ENCODE data around the gene KCNK1. TPM values are rescaled to one million over a fixed set of nuclear protein-coding genes. Genes with fewer than 3 reads are reported as not detected.
"Not testable (repeated sequence)": the region's sequence is repeated elsewhere in the genome, so short reads cannot be mapped to it uniquely, and the experiment has no call there.

KCNK1 gene
- total and polyA plus RNA-seq, 2 of the 4 experiments (the other 2 are of a cell fraction): 0.90 to 1.6 TPM

DNA sequence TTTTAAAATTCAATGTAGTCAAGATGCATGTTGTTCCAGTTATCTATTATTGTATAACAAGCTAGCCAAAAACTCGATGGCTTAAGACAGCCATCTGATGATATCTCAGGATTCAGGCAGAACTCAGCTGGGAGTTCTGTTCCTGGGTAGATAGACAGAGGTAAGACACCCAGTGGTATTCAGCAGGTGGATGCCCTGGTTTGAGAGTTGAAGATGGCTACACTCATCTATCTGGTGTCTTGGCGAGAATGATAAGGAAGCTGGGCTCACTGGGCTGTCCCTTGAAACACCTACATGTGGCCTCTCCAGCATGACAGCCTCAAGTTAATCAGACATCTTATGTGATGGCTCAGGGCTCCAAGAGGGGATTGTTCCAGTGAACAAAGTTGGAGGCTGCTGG is 3.3 kb upstream of the KCNK1 start:
- Histone ChIP-seq H4K91ac (ENCODE audit: insufficient read depth, low read depth, low read length) (no peak overlapping the region), H2AFZ (replicated peaks; ENCODE audit: low read length, poor library complexity) (no peak overlapping the region), H2BK5ac (ENCODE audit: low read depth, low read length, poor library complexity, severe bottlenecking) (no peak overlapping the region), H4K8ac (ENCODE audit: low read depth in 2 of 2, low read length in 2 of 2) (no peak overlapping the region), H3K36me3 (ENCODE audit: control insufficient read depth, insufficient read depth, low read length) (no peaks in the 10 kb centered on the region), H4K5ac (ENCODE audit: low read depth, low read length) (no peak overlapping the region), H2BK20ac (ENCODE audit: low read depth, low read length) (no peak overlapping the region), H3K4me3 (ENCODE audit: insufficient read depth, low read depth, low read length) (no peak overlapping the region), H2BK15ac (ENCODE audit: low read depth, low read length) (no peak overlapping the region), H3K23ac (ENCODE audit: low read depth, low read length) (no peak overlapping the region), H3K56ac (ENCODE audit: extremely low read depth, insufficient read depth, low read length) (no peak overlapping the region), H3K9me3 (ENCODE audit: control insufficient read depth, insufficient read depth, low read length) (peaks cover 2% of the 10 kb centered on the region; the same call in 1 of the 2 replicates), H3K18ac (ENCODE audit: low read depth, low read length) (no peak overlapping the region), H3K4ac (ENCODE audit: low read depth, low read length) (no peak overlapping the region), H2AK5ac (ENCODE audit: low read depth, low read length) (no peak overlapping the region), H2AK9ac (replicated peaks; ENCODE audit: low read depth, low read length, poor library complexity) (no peak overlapping the region), H2BK120ac (ENCODE audit: low read depth, low read length) (no peak overlapping the region), H3K4me1 (ENCODE audit: control insufficient read depth, insufficient read depth, low read length) (no peaks in the 10 kb centered on the region), H3K79me1 (ENCODE audit: low read depth in 1 of 2, low read length in 2 of 2) (peaks cover 0 to 3% of the 10 kb centered on the region in 2 experiments; a peak in 1 of 4 replicates), H3K9ac (ENCODE audit: low read depth, low read length) (no peak overlapping the region), H3K27me3 (ENCODE audit: control insufficient read depth, insufficient read depth, low read length) (no peaks in the 10 kb centered on the region; the same call in 1 of the 2 replicates), H3K27ac (ENCODE audit: insufficient read depth, low read length) (no peak overlapping the region), H3K4me2 (ENCODE audit: low read depth, low read length) (no peak overlapping the region), H3K9me1 (ENCODE audit: insufficient read depth, low read length) (no peaks in the 10 kb centered on the region), H4K20me1 (ENCODE audit: insufficient read depth, low read length) (no peaks in the 10 kb centered on the region), H3K14ac (replicated peaks; ENCODE audit: low read depth, low read length) (no peak overlapping the region)
- WGBS, 2 experiments (ENCODE audit: extremely low coverage in 2 of 2, insufficient read length in 1 of 2): no CpG with 5 or more reads among the region's 2 CpGs
- in situ Hi-C loops (cut with MboI; ENCODE audit: low sequenced_read_pairs): no loop called here
- ChIA-PET CTCF (no interaction called here), POLR2A (ENCODE audit: unreplicated experiment) (no interaction called here)
- intact Hi-C loops (cut with micrococcal nuclease): no loop called here
- ATAC-seq (ENCODE audit: low read depth) (no peak), DNase-seq (no peak)
- dilution Hi-C loops (cut with HindIII; ENCODE audit: low sequenced_read_pairs, unreplicated experiment): no loop called here
- BruUV-seq (replicated peaks): no TSS peak
- TF ChIP-seq BHLHE40 (IDR thresholded peaks at IDR 0.05; ENCODE audit: low read depth, low read length) (no peak), CHD1 (IDR thresholded peaks at IDR 0.05; ENCODE audit: low read depth, low read length) (no peak), MXI1 (IDR thresholded peaks at IDR 0.05; ENCODE audit: borderline replicate concordance, low read depth, low read length) (no peak), MAZ (IDR thresholded peaks at IDR 0.05; ENCODE audit: borderline replicate concordance, low read depth, low read length) (no peak), NFE2L2 (IDR thresholded peaks at IDR 0.05; ENCODE audit: low read depth, low read length) (no peak), FOS (IDR thresholded peaks at IDR 0.05; ENCODE audit: low read depth, low read length) (no peak), MAFK (IDR thresholded peaks at IDR 0.05; ENCODE audit: low read depth, low read length) (no peak), SMC3 (IDR thresholded peaks at IDR 0.05; ENCODE audit: low read depth, low read length) (no peak), POLR2A (IDR thresholded peaks at IDR 0.05; ENCODE audit: low read depth, low read length) (no peak)

DNA sequence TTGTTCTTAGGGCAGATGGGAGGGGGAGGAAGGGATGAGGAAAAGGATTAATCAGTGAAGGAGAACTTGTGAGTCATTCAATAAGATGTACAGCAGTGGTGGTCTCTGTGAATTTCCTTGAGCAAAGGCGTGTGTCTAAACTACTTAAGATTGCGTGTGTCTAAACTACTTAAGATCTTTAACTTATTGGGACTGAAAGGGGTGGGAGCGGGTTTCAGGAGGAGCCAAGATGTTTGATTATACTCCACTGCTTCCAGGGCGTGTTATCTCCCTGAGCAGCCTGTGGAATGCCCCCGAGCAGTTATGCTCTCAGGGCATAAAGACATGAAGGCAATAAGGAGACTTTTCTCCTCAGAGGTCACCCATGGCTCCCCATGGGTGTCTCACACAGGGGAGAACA is 2.5 kb upstream of the KCNK1 start:
- H2AK9ac ChIP-seq (replicated peaks; ENCODE audit: low read depth, low read length, poor library complexity); intact Hi-C loops (cut with micrococcal nuclease); H2BK20ac ChIP-seq (ENCODE audit: low read depth, low read length); H4K8ac ChIP-seq (ENCODE audit: low read depth in 2 of 2, low read length in 2 of 2); in situ Hi-C loops (cut with MboI; ENCODE audit: low sequenced_read_pairs); H3K9me3 ChIP-seq (ENCODE audit: control insufficient read depth, insufficient read depth, low read length); POLR2A ChIA-PET (ENCODE audit: unreplicated experiment); H2BK15ac ChIP-seq (ENCODE audit: low read depth, low read length); H2AFZ ChIP-seq (replicated peaks; ENCODE audit: low read length, poor library complexity); DNase-seq; H3K14ac ChIP-seq (replicated peaks; ENCODE audit: low read depth, low read length); BruUV-seq (replicated peaks); CTCF ChIA-PET; ATAC-seq (ENCODE audit: low read depth); H3K27me3 ChIP-seq (ENCODE audit: control insufficient read depth, insufficient read depth, low read length); H2AK5ac ChIP-seq (ENCODE audit: low read depth, low read length); H3K23ac ChIP-seq (ENCODE audit: low read depth, low read length); H3K9ac ChIP-seq (ENCODE audit: low read depth, low read length); H3K79me1 ChIP-seq (ENCODE audit: low read depth in 1 of 2, low read length in 2 of 2); H3K4ac ChIP-seq (ENCODE audit: low read depth, low read length); H4K91ac ChIP-seq (ENCODE audit: insufficient read depth, low read depth, low read length); H2BK5ac ChIP-seq (ENCODE audit: low read depth, low read length, poor library complexity, severe bottlenecking); H3K18ac ChIP-seq (ENCODE audit: low read depth, low read length); H3K4me2 ChIP-seq (ENCODE audit: low read depth, low read length); H3K4me1 ChIP-seq (ENCODE audit: control insufficient read depth, insufficient read depth, low read length); H4K20me1 ChIP-seq (ENCODE audit: insufficient read depth, low read length); dilution Hi-C loops (cut with HindIII; ENCODE audit: low sequenced_read_pairs, unreplicated experiment); H4K5ac ChIP-seq (ENCODE audit: low read depth, low read length); H2BK120ac ChIP-seq (ENCODE audit: low read depth, low read length); H3K56ac ChIP-seq (ENCODE audit: extremely low read depth, insufficient read depth, low read length); H3K9me1 ChIP-seq (ENCODE audit: insufficient read depth, low read length); H3K36me3 ChIP-seq (ENCODE audit: control insufficient read depth, insufficient read depth, low read length); H3K4me3 ChIP-seq (ENCODE audit: insufficient read depth, low read depth, low read length); H3K27ac ChIP-seq (ENCODE audit: insufficient read depth, low read length): not testable (repeated sequence)
- WGBS, 2 experiments (ENCODE audit: extremely low coverage in 2 of 2, insufficient read length in 1 of 2): no CpG with 5 or more reads among the region's 5 CpGs

All from IMR-90 (cell line).